NB4 (cell line): ENCODE measurements around the gene HPS1.
A peak's percentile ranks its signal among the peaks of the same experiment; 100 is the strongest.

Experiments used
- DNase-seq: peaks from one replicate; pipeline ENCODE4 v3.0.0; 2010; ENCODE audit warnings: low read depth
- H3K4me3 ChIP-seq: one replicate; pipeline ENCODE4 v1.5.1; 2011; ENCODE audit warnings: mild to moderate bottlenecking, low read depth, low read length, moderate library complexity
- MYC ChIP-seq: IDR thresholded peaks from 2 replicates; pipeline ENCODE4 v1.6.1; 2011; ENCODE audit warnings: low read depth, low read length
- POLR2A ChIP-seq: IDR thresholded peaks from 2 replicates; pipeline ENCODE4 v1.6.1; 2011; ENCODE audit warnings: mild to moderate bottlenecking; ENCODE audit not compliant: insufficient read length; ENCODE audit errors: extremely low read depth
- TF ChIP-seq, protein P1 (sequence below): IDR thresholded peaks from one replicate; pipeline ENCODE4 v1.5.1; 2012; ENCODE audit warnings: low read depth, low read length
- TF ChIP-seq, protein P2 (sequence below): IDR thresholded peaks from 2 replicates; pipeline ENCODE4 v1.6.1; 2011; ENCODE audit warnings: low read depth, low read length

HPS1 gene

DNA sequence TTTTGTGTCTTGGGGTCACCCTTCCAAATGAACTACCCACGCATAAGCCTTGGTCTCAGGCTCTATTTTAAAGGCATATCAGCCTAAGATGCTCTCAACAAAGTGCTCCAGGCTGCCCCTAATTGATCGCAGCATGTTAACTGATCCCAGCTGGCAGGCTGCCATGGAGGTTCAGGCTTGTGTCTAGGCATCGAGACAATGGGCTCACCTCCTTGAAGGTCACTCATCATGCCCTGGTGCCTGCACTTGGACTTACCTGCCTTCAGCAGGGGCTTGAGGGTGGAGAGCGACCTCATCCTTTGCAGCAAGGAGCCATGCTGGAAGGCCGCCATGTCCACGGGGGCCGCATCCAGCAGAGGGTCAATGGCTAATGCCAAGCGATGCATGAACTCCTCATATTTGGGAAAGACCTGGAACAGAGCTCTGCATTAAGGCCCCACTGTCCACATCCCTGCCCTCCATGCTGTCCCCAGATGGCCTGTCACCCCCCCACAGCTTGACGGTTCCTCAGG lies 49.6 kb downstream of the HPS1 start:
- DNase-seq, result no peak
- H3K4me3 ChIP-seq, result no peak overlapping the region
- no peak for TF ChIP-seq MYC
- TF ChIP-seq POLR2A, result no peak
- TF ChIP-seq, protein P1, sequence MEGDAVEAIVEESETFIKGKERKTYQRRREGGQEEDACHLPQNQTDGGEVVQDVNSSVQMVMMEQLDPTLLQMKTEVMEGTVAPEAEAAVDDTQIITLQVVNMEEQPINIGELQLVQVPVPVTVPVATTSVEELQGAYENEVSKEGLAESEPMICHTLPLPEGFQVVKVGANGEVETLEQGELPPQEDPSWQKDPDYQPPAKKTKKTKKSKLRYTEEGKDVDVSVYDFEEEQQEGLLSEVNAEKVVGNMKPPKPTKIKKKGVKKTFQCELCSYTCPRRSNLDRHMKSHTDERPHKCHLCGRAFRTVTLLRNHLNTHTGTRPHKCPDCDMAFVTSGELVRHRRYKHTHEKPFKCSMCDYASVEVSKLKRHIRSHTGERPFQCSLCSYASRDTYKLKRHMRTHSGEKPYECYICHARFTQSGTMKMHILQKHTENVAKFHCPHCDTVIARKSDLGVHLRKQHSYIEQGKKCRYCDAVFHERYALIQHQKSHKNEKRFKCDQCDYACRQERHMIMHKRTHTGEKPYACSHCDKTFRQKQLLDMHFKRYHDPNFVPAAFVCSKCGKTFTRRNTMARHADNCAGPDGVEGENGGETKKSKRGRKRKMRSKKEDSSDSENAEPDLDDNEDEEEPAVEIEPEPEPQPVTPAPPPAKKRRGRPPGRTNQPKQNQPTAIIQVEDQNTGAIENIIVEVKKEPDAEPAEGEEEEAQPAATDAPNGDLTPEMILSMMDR, result no peak
- TF ChIP-seq, protein P2, sequence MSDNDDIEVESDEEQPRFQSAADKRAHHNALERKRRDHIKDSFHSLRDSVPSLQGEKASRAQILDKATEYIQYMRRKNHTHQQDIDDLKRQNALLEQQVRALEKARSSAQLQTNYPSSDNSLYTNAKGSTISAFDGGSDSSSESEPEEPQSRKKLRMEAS, result no peak

- TF ChIP-seq, protein P1, result no peak
- TF ChIP-seq MYC (no peak), POLR2A (no peak)
- TF ChIP-seq, protein P2, result no peak
- DNase-seq, result no peak
- H3K4me3 ChIP-seq, result no peak overlapping the region
These were observed 50.4 kb downstream of the HPS1 start for GRCh38 chr10:98396096-98397063.

GRCh38 chr10:98394851-98395440 lies 51.8 kb downstream of the HPS1 start:
- TF ChIP-seq, protein P1, result no peak
- TF ChIP-seq MYC (no peak), POLR2A (no peak)
- TF ChIP-seq, protein P2, result no peak
- no peak overlapping the region for H3K4me3 ChIP-seq
- peak; percentile 23 for DNase-seq

- DNase-seq, result peak; percentile 88
- TF ChIP-seq MYC (peak; percentile 59; the same call in 1 of the 2 replicates), POLR2A (no peak)
- TF ChIP-seq, protein P1, result no peak
- TF ChIP-seq, protein P2, result peak; percentile 92
- peak overlapping the region; percentile 49 for H3K4me3 ChIP-seq
These were observed 55.1 kb downstream of the HPS1 start for GRCh38 chr10:98391578-98391991.

DNA sequence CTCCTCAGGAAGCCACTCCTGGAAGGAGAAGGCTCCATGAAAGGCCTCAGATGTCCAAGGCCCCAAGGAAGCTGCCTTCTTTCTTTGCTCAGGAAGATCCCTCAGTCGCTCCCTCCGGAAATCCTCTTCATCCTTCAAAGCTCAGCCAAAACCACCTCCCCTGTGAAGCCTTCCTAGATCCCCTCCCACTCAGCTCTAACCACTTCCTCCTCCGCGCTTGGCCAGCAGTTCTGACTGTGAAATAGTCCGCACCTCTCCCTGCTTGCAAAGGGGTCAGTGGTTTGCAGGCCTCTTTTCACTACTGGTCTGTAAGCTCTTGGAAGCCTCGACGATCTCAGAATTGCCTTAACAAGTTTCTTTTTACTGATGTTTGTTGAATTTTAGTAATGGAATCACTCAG lies 55.7 kb downstream of the HPS1 start:
- peak overlapping the region; percentile 49 for H3K4me3 ChIP-seq
- TF ChIP-seq, protein P2, result no peak
- TF ChIP-seq MYC (no peak), POLR2A (no peak)
- TF ChIP-seq, protein P1, result no peak

More for the DNA sequence above, 55.7 kb downstream of the HPS1 start:
- DNase-seq, result peak; percentile 93
